Vagina (tissue), 2 donors: ENCODE results near the gene BAG5.

ENCODE experiments used
- POLR2A ChIP-seq, 2 donors: fragments of 450-650 bp; IDR thresholded peaks; one replicate each; pipeline ENCODE4 v1.6.1; 2017; ENCODE audit warnings: antibody characterized with exemption in 2 of 2, mild to moderate bottlenecking in 2 of 2, moderate library complexity in 2 of 2
- POLR2AphosphoS5 ChIP-seq, 2 donors: sonication (generic); formaldehyde crosslinking; IDR thresholded peaks; one replicate each; pipeline ENCODE4 v1.9.0; 2017; ENCODE audit warnings: antibody characterized with exemption in 2 of 2, mild to moderate bottlenecking in 2 of 2, low read depth in 1 of 2; ENCODE audit not compliant: insufficient read depth in 1 of 2
- TF ChIP-seq, protein P1 (sequence below), 3 experiments: fragments of 450-650 bp in 2 of 3; fragments of 200-600 bp in 1 of 3; sonication (generic) in 1 of 3; IDR thresholded peaks; one replicate each; pipeline ENCODE4 v1.5.1; 2017 to 2019; ENCODE audit warnings: antibody characterized with exemption in 3 of 3, mild to moderate bottlenecking in 2 of 3, moderate library complexity in 2 of 3

- TF ChIP-seq, protein P1, sequence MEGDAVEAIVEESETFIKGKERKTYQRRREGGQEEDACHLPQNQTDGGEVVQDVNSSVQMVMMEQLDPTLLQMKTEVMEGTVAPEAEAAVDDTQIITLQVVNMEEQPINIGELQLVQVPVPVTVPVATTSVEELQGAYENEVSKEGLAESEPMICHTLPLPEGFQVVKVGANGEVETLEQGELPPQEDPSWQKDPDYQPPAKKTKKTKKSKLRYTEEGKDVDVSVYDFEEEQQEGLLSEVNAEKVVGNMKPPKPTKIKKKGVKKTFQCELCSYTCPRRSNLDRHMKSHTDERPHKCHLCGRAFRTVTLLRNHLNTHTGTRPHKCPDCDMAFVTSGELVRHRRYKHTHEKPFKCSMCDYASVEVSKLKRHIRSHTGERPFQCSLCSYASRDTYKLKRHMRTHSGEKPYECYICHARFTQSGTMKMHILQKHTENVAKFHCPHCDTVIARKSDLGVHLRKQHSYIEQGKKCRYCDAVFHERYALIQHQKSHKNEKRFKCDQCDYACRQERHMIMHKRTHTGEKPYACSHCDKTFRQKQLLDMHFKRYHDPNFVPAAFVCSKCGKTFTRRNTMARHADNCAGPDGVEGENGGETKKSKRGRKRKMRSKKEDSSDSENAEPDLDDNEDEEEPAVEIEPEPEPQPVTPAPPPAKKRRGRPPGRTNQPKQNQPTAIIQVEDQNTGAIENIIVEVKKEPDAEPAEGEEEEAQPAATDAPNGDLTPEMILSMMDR (IDR thresholded peaks at IDR 0.05) = no peak
- TF ChIP-seq POLR2A (IDR thresholded peaks at IDR 0.05) (no peak), POLR2AphosphoS5 (IDR thresholded peaks at IDR 0.05; ENCODE audit: insufficient read depth in 1 of 2, low read depth in 1 of 2) (no peak)
Measured at GRCh38 chr14:103563844-103564505, 1.5 kb upstream of the BAG5 start.
